ENCODE data around the gene PAEP.

PAEP gene

DNA sequence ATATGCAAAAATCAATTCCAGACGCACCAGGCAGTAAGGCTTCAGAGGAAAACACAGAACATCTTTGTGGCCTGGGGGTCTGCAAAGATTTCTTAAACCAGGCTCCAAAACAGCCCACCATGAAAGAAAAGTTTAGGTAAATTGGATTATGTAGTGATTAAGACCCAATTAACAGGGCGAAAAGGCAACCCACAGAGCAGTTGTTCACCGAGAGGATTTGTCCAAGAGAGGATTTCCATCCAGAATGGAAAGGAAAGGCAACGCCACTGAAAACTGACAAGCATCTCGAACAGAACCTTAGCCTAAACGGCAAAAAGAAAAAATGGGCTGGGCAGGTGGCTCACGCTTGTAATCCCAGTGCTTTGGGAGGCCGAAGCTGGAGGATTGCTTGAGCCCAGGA lies 40.4 kb downstream of the PAEP start:
- DNase-seq (ENCODE audit: low read depth): no peak

DNA sequence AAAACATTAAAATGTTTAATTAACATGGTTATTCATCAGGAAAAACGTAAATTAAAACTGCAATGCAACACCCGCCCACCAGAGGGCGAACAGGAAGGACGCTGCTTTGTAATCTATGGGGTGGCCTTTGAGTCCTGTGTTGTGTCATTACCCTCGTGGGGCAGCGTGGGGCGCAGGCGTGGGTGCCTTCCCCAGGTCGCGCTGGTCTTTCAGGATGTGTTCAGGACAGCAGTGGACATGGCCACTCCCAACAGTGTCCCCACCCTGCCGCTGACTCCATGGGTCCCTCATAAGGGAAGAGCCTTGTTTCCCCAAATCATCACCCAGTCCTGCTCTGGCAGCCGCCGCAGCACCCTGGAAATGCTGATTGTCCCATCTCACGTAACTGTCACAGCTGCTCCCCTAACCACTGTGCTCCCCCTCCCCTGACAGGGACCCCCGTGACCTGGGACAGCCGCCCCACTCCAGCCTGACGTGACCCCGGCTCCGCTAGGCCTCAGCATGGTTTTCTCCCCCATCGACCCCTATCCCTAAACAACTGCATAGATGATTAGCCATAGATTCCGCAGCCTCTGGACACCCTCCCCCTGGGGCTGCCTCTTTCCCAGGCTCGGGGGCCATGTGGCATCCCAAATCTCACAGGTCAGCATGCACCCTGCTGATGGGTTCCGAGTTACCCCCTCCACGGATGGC lies 41.4 kb downstream of the PAEP start:
- DNase-seq (ENCODE audit: low read depth): peak; percentile 40

DNA sequence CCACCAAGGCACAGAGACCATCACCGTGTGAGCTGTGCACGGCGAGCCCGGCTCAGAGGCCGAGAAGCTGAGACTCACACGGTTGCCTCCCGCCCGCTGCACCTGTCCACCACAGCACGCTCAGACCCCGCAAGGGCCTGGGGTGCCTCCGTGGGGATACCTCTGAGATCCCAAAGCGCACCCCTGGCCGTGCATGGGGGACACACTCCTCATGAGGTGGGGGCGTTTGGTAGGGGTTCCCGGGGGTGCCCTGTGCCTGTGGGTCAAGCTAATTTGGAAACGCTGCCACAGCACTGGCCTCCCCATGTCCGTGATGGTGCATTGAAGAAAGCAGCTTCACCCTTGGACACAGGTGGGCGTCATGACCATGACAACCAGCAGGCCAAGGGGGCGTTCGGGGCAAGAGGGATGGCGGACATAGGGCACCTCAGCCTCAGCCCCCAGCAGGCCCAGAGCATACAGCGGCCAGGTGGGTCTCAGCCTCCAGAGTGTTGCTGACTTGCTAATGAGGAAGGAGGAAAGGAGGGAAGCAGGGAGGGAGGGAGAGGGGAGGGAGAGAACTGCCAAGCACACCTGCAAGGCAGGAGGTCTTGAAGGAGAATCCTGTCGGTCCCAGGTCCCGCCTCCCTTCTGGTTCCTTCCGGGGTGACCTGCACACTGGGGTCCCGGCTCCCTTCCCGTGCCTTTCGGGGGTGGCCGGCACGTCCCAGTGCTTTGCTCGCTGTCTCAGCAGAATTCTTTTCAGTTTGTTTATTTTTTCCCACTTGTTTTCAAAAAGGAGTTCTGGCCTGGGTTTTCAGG lies 43.1 kb downstream of the PAEP start:
- DNase-seq (ENCODE audit: low read depth): no peak

DNA sequence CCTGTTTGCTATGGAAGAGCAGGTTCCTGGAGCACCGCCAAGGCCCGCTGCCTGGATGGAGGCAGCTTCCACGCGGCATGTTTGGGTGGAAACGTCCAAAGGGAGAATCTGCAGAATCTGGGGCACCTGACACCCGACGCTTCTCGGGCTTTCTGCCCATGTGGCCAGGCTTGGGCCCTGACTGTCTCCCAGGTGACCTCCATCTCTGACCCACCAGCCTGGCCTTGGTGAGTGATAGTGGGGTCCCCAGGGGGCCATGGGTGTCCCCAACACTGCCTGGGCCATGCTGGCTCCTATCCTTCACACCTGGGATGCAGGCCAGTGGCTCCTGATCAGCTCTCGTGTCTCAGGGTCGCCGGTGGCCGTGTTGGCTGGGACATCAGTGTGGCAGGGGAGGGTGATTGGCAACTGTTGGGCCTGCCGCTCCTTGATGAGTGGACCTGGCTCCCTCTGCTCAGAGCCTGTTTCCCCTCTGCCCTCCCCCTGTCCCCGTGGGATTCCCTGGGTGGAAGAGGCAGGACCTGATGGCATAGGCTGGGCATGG lies 43.8 kb downstream of the PAEP start:
- no peak for DNase-seq (ENCODE audit: low read depth)

DNA sequence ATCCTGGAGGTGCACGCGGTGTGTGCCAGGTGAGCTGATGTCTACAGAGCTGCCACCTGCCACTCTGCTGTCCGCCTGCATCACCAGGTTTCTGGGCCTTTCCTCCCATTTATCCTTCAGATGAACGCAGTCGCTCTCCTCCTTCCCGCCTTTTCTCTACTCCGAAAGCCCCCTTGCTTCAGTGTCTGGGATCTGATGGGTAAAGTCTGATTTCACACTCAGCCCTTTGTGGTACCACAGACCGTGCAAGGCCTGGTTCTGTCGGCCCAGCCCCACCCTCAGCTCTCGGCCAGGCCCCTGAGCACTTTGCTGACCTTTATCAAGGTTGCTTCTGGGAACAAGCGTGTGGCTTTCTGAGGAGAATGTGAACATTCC lies 45.3 kb downstream of the PAEP start:
- DNase-seq (ENCODE audit: low read depth): no peak

DNA sequence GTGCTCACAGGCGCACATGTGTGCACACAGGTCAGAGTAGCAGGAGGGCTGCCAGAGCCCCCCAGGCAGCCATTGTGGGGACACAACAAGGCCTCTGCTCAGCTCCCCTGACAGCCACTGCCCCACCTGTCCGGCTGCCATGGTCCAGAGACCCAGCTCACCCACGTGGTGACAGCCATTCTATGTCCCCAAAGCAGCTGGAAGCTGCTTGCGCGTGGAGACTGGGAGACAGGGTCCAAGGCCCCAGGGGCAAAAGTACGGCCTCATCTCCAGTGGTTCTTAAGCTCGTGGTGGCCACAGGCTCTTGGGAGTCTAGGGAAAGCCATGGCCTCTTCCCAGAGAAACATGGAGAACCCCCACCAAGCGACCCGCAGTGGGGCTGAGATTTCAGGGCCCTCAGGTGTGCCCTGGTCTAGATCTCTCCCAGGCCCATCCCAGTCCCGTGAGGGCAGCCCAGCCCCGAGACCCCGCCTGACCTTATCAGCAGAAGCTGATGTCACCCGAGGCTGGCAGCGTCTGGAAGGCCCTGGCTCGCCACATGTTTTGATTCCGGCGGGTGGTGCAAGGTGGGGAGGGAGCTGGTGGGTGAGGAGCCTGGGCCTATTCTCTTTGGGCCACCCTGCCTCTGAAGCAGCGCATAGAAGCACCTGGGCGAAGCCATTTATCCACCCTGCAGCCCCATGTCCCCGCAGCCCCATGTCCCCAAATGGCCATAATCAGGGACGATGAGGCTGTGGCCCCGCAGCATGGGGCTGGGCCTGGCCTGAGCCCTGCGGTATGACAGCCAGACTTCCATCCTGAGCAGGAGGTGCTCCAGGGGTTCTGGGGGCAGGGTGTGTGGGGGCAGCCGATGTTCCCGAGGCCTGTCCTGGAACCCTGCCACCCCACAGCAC lies 46.1 kb downstream of the PAEP start:
- DNase-seq (ENCODE audit: low read depth): no peak

DNA sequence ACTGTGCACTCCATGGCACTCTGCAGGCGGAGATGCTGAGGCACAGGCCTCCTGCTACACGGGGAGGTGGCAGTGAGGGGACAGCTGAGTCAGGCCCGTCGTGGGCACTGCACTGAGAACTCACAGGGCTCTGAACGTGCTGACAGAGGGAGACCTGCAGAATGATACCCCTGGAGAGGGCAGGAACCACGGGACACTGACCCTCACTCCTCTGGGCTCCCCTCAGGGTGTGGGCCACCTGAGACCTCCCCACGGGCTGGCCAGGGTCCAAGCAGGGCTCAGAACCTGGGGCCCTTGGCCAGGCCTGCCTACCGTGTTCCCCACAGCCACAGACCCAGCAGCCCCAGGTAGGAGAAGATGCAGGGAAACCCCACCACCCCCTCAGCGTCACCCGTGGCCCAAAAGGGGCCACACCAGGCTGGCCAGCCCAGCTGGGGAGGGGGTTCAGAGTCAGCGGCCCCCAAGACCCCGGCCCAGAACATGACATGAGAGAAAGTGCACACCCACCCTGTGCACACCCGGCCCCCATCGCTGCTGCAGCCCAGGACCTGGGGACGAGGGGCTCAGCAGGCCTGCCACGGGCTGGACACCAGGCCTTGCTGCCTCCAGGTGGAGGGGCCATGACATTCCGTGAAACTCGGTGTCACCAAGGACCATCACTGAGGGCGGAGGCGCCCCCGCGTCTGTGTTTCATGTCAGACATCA lies 46.9 kb downstream of the PAEP start:
- no peak for DNase-seq (ENCODE audit: low read depth)

DNA sequence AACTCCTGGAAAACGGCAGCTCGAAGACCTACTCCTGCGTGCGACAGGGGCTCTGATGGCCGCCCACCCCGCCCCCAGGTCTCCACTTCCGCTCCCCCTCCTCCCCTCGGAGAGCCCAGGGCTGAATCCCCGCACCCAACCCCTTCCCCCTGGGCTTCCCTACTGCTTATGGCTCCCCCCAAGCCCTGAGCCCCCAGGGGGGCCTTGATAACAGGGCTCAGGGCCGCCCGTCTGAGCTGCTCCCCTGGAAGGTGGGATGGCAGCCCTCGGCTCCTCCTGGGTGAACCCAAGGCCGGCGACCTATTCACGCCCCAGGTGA lies 47.4 kb downstream of the PAEP start:
- no peak for DNase-seq (ENCODE audit: low read depth)

DNA sequence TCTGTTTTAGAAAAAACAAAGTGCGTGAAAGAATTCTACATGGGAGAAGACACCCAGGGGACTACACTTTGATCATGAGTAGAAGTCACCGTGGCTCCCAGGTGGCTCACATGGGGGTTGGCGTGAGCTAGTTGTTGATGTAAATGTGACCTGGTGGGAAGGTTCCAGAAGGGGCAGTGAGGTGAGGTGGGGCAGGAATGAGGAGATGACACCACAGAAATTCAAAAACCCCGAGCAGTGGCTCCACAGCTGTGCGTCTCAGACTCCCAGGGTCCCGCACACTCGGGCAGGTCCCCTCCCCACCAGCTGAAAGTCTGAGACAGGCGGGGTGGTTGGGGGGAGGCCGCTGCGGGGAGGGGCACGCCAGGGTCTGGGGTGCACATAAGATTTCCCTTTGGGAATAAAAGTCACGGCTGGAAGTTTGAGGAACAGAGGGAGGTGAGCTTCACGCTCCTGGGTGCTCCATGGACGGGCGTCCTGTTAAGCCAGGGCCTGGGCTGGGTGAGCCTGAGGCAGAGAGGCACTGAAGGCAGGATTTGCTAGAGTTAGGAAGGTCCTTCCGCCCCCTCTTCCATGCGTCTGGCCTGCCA lies 47.9 kb downstream of the PAEP start:
- no peak for DNase-seq (ENCODE audit: low read depth)

DNA sequence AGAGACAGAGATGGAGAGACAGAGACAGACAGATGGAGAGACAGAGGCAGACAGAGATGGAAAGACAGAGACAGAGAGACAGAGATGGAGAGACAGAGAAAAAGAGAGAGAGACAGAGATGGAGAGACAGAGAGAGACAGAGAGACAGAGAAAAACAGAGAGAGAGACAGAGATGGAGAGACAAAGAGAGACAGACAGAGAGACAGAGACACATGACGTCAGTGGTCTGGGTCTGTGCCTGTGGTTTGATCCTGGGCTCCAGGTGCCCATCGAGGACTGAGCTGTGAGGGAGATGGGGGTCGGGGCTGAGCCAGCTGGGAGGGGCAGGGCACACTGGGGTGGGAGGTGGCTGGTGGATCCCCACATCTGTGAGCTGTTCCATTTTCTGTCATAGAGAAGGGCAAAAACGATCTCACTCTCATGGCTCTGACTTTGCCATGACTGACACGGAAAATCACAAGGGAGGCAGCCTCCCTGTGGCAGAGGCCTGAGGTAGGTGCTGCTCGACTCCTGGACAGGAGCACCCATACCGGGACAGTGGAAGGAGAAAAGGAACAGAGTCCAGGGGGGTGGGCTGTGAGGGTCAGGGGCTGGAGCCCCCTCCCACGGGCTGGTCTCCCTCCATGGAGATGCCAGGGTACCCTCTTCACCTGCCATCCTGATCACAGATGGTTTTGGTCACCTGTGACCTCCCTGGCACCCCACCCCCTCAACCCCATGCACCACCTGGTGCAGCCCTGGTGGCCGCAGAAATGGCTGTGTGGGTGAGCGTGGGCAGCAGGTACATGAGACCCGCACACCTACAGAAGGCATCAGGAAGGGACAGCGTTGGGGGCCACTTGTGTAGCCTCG lies 49.0 kb downstream of the PAEP start:
- DNase-seq (ENCODE audit: low read depth): no peak

DNA sequence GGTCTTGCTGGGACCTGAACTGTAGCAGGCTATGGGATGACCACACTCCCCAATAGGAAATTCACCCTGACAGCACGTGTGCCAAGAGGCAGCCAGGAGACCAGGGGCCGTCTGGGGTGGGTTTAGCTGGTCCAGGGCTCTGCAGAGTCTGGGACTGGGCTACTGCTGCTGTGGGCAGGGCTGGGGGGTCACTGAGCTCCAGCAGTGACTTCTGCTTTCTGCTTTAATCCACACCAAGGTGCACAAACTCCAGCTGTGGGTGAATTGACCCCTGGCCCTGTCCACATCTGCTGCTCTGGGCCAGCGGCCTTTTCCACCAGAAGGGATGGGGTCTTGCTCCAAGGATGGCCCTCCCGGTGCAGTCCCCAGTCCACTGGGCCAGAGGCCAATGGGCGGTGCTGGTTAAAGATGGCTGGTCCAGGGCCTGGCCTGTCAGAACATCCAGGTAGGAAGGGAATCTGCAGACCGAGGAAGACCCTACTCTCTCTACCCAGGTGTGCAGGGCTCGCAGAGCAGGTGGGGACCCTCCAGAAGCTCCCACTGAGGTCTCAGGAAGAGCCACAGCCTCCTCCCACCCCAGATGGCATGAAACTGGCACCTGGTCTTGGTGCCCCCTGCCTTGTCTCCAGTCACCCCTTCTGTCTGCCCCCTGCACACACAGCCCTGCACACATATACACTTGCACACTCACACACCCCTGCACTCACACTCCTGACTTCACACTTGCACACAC lies 49.8 kb downstream of the PAEP start:
- no peak for DNase-seq (ENCODE audit: low read depth)

DNA sequence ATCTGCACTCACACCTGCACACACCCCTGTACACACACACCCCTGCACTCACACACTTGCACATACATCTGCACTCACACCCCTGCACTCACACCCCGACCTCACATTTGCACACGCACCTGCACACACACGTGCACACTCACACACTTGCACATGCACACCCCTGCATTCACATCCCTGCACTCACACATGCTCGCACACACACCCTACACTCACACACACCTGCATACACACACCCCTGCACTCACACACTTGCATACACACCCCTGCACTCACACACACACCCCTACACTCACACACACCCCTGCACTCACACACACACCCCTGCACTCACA lies 50.3 kb downstream of the PAEP start:
- no peak for DNase-seq (ENCODE audit: low read depth)

DNA sequence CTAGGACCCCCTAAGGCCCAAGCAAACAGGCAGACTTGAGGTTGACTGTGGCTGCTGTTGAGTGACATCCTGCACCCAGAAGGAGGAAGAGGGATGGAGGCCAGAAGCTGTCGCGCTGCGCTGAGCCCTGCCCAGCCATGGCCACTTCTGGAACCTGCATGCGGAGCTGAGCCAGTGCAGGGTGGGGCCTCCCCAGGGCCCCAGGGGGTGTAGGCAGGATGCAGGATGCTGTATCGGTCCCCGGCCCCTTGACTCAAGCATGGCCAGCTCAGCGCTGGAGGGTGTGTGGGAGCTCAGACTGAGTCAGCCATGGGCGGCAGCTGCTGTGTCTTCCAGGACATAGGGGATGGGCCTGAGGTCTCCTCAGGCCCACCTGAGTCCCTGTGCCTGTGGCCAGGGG lies 50.9 kb downstream of the PAEP start:
- no peak for DNase-seq (ENCODE audit: low read depth)

DNA sequence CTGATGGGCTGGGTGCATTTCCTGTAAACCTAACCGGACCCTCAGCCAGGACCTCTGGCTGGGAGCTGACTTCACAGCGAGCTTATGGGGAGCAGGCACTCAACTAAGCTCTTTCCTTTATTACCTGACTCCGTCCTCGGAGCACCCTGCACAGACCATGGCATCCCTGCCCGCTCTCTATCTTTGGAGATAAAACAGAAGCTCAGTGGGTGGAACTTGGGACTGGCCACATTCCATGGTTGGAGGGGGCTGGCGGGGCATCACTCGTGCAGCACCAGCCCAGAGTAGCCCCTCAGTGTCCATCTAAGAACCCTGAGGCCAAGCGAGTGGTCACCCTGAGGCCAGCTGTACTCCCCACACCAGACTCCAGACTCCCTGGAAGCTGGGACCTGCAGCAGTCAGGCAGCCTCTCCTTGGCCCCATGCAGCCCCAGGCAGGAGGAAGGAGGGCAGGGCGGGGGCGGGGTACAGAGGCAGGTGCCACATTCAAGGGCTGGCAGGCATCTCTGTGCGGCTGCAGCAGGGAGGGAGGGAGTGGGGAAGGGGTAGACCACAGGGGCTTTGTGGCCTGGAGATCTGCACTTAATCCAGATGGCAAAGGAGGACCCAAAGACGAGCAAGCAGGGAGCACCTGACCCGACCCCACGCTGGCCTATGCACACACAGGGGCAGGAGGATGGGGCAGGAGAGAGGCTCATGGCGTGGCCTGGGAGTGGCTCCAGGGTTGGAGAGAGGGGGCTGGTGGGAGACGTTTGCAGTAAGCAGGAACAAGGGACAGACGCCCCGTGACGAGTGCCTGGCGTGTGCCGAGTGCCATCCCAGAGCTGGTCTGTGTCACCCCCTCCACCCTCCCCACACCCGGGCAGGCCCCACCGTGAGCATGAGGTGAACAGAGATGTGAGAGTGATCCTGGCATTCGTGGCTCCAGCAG lies 51.7 kb downstream of the PAEP start:
- no peak for DNase-seq (ENCODE audit: low read depth)

DNA sequence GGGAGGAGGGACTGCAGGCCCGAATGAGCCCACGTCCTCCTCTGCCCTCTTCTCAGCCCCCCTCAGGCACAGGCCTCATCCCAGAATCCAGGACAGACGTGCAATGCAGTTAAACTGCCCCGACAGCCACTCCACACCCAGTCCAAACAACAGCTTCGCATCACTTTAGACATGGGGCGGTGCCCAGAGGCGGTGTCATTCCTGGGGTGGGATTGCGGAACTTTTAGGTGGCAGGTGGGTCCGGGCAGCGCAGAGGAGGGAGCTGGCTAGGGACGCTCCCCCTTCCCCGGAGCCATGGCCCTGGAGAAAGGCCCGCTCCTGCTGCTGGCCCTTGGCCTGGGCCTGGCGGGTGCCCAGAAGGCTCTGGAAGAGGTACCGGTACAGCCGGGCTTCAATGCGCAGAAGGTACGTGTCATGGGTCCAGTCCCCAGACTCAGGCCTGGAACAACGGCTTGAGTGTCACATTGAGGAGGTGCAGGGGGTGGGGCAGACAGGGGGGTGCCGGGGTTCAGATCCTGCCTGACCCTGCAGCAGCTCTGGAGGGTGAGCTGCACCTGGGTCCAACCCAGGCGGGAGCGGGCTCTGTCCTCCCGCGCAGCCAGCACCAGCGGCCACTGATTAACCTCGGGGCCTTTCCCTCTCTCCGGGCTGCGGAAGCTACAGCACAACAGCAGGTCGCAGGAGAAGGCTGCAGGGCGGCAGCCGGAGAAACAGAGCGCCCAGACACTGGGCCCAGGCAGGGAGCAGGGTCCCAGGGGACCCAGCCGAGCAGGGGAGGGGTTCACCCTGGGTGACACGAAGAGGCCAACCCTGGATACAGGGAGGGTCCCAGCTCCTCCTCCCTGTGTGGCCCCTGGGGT lies 52.6 kb downstream of the PAEP start:
- DNase-seq (ENCODE audit: low read depth): no peak

DNA sequence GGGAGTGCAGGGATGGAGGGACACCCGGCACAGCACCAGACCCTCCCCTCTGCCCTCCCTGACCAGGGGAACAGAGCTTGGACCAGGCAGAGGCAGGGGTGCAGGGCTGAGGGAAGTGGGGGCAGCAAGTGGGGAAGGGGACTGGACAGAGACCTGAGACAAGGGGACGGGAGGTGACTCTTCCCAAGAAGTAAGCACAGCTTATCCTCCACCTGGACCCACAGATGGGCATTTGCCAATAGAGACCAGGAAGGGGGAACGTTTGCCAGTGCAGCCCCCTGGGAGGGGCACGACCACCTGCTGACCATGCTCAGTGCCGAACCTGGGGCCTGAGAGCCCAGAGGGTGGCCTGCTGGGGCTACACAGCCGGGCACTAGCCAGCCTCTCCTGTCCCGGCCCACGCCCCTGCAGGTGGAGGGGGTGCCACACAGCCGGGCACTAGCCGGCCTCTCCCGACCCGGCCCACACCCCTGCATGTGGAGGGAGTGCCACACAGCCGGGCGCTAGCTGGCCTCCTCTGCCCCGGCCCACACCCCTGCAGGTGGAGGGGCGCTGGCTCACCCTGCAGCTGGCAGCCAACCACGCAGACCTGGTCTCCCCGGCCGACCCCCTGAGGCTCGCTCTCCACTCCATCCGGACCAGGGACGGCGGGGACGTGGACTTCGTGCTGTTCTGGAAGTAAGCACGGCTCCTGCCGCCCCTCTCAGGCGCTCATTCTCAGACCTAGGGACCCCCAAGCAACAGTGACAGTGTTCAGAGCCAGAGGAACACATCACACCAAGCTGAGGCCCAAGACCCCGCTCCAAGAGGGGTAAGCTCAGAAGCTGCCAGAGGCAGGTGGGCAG lies 53.5 kb downstream of the PAEP start:
- DNase-seq (ENCODE audit: low read depth): no peak
